Esophagus muscularis mucosa (tissue), 3 donors: Measurements from ENCODE around the gene ROPN1L.

Source experiments
- CTCF ChIP-seq, 3 experiments: fragments of 200-600 bp in 2 of 3; fragments of 450-650 bp in 1 of 3; sonication (generic) in 2 of 3; IDR thresholded peaks; one replicate each; pipeline ENCODE4 v1.5.1; 2017 to 2019; ENCODE audit warnings: antibody characterized with exemption in 3 of 3, mild to moderate bottlenecking in 2 of 3, moderate library complexity in 1 of 3
- POLR2A ChIP-seq: fragments of 450-650 bp; IDR thresholded peaks from one replicate; pipeline ENCODE4 v1.6.1; 2017; ENCODE audit warnings: antibody characterized with exemption, moderate library complexity, mild to moderate bottlenecking, low read depth

GRCh38 chr5:10468256-10468655 is 26.6 kb downstream of the ROPN1L start:
- TF ChIP-seq POLR2A (no peak), CTCF (IDR thresholded peaks at IDR 0.05) (no peak)
